Stimulated activated CD8-positive, alpha-beta memory T cell treated with anti-CD3 and anti-CD28 coated beads, Interleukin-7, amount 100 ng/mL, for 48 hours (primary cell): ENCODE results near the gene PLEKHF1.

ENCODE experiments used
- DNase-seq, 2 donors: peaks; one replicate each; pipeline ENCODE4 v3.0.0-alpha.2; 2020; ENCODE audit warnings: low read depth in 1 of 2; ENCODE audit errors: extremely low read depth in 1 of 2

PLEKHF1 gene

GRCh38 chr19:29677001-29677817 is 11.9 kb downstream of the PLEKHF1 start:
- DNase-seq = no peak

- DNase-seq = no peak
Observed at GRCh38 chr19:29678484-29679106, 13.3 kb downstream of the PLEKHF1 start.

- DNase-seq = no peak
Observed at GRCh38 chr19:29679598-29680210, 14.4 kb downstream of the PLEKHF1 start.

- DNase-seq = peak; percentile 70 to 85
Observed at GRCh38 chr19:29680447-29680846, 15.2 kb downstream of the PLEKHF1 start.

GRCh38 chr19:29680937-29681336 is 15.7 kb downstream of the PLEKHF1 start:
- no peak for DNase-seq

GRCh38 chr19:29681422-29682235 is 16.4 kb downstream of the PLEKHF1 start:
- DNase-seq = no peak

GRCh38 chr19:29682236-29682895 is 17.1 kb downstream of the PLEKHF1 start:
- no peak for DNase-seq

GRCh38 chr19:29683009-29683408 is 17.7 kb downstream of the PLEKHF1 start:
- no peak for DNase-seq

GRCh38 chr19:29685326-29685725 is 20.1 kb downstream of the PLEKHF1 start:
- no peak for DNase-seq

- DNase-seq = no peak
Observed at GRCh38 chr19:29686285-29686805, 21.1 kb downstream of the PLEKHF1 start.

- DNase-seq = peak in 1 of 2 donors; percentile 69
Observed at GRCh38 chr19:29687244-29687896, 22.1 kb downstream of the PLEKHF1 start.

- no peak for DNase-seq
Observed at GRCh38 chr19:29687897-29688728, 22.9 kb downstream of the PLEKHF1 start.

- no peak for DNase-seq
Observed at GRCh38 chr19:29690842-29691241, 25.6 kb downstream of the PLEKHF1 start.

- DNase-seq = no peak
Observed at GRCh38 chr19:29694161-29694560, 28.9 kb downstream of the PLEKHF1 start.

- DNase-seq = peak; percentile 62 to 69
Observed at GRCh38 chr19:29694669-29695627, 29.7 kb downstream of the PLEKHF1 start.

- DNase-seq = no peak
Observed at GRCh38 chr19:29695765-29696564, 30.7 kb downstream of the PLEKHF1 start.

- DNase-seq = no peak
Observed at GRCh38 chr19:29696565-29696846, 31.2 kb downstream of the PLEKHF1 start.
